ENCODE data around the gene IL1RL1.

DNA sequence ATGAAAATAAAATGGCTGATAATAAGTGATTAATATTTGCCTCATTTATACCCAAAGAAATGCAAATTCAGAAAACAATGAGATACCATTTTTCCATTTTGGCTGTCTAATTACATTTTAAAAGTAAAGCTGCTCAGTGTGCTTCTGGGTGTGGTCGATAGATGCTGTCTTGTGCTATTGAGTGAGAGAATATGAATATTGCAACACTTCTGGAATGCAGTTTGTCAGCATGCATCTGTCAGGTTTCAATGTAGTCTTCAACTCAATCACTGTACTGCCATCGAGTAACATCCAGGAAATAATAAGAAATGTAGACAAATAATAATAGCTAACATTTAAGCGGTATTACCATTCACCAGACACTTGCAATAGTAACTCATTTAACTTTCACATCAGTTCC, 48.2 kb downstream of the IL1RL1 start:
- TF ChIP-seq, protein P1, sequence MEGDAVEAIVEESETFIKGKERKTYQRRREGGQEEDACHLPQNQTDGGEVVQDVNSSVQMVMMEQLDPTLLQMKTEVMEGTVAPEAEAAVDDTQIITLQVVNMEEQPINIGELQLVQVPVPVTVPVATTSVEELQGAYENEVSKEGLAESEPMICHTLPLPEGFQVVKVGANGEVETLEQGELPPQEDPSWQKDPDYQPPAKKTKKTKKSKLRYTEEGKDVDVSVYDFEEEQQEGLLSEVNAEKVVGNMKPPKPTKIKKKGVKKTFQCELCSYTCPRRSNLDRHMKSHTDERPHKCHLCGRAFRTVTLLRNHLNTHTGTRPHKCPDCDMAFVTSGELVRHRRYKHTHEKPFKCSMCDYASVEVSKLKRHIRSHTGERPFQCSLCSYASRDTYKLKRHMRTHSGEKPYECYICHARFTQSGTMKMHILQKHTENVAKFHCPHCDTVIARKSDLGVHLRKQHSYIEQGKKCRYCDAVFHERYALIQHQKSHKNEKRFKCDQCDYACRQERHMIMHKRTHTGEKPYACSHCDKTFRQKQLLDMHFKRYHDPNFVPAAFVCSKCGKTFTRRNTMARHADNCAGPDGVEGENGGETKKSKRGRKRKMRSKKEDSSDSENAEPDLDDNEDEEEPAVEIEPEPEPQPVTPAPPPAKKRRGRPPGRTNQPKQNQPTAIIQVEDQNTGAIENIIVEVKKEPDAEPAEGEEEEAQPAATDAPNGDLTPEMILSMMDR (IDR thresholded peaks at IDR 0.05): no peak
- no peak for TF ChIP-seq POLR2A (IDR thresholded peaks at IDR 0.05)

Data from body of pancreas (tissue), 4 donors.